Fibroblast of lung (primary cell): ENCODE measurements around the gene MUC2. TPM values are rescaled to one million over a fixed set of nuclear protein-coding genes. Genes with fewer than 3 reads are reported as not detected.

Experiments used
- DNase-seq, 2 donors: peaks; one replicate each; pipeline versions ENCODE4 v3.0.0 to v3.0.0-alpha.2; 2010; ENCODE audit warnings: low read depth in 2 of 2
- H2AFZ ChIP-seq: 2 replicates; pipeline ENCODE4 v1.5.1; 2012; ENCODE audit warnings: low read length, control low read depth, inconsistent platforms
- H3K27ac ChIP-seq: 2 replicates; pipeline ENCODE4 v1.5.1; 2011; ENCODE audit warnings: low read length, control low read depth; ENCODE audit not compliant: insufficient read depth
- H3K27me3 ChIP-seq: 2 replicates; pipeline ENCODE4 v1.5.1; 2011; ENCODE audit warnings: mild to moderate bottlenecking, low read length; ENCODE audit not compliant: control insufficient read depth, insufficient read depth
- H3K36me3 ChIP-seq: 2 replicates; pipeline ENCODE4 v1.5.1; 2011; ENCODE audit warnings: low read length; ENCODE audit not compliant: control insufficient read depth, insufficient read depth
- H3K4me1 ChIP-seq: 2 replicates; pipeline ENCODE4 v1.5.1; 2011; ENCODE audit warnings: low read length; ENCODE audit not compliant: control insufficient read depth, insufficient read depth; ENCODE audit errors: extremely low read depth
- H3K4me2 ChIP-seq: 2 replicates; pipeline ENCODE4 v1.5.1; 2011; ENCODE audit warnings: low read length, control low read depth; ENCODE audit not compliant: insufficient read depth; ENCODE audit errors: extremely low read depth
- H3K4me3 ChIP-seq, 4 experiments: fragments of 200-600 bp in 1 of 4; sonication (generic) in 1 of 4; replicated peaks in 1 of 4; 2 replicates each; pipeline ENCODE4 v1.5.1; 2011 to 2016; ENCODE audit warnings: low read length in 4 of 4, low read depth in 3 of 4, mild to moderate bottlenecking in 3 of 4, control low read depth in 2 of 4, inconsistent platforms in 1 of 4, mixed read lengths in 1 of 4; ENCODE audit not compliant: insufficient read depth in 1 of 4; ENCODE audit errors: control extremely low read depth in 1 of 4
- H3K79me2 ChIP-seq: 2 replicates; pipeline ENCODE4 v1.5.1; 2012; ENCODE audit warnings: mild to moderate bottlenecking, low read length, inconsistent platforms; ENCODE audit not compliant: control insufficient read depth, insufficient read depth
- H3K9ac ChIP-seq: 2 replicates; pipeline ENCODE4 v1.5.1; 2011; ENCODE audit warnings: mild to moderate bottlenecking, low read length, control low read depth; ENCODE audit not compliant: insufficient read depth
- H3K9me3 ChIP-seq: 2 replicates; pipeline ENCODE4 v1.5.1; 2012; ENCODE audit warnings: low read depth, low read length; ENCODE audit not compliant: control insufficient read depth, insufficient read depth
- H4K20me1 ChIP-seq: 2 replicates; pipeline ENCODE4 v1.5.1; 2011; ENCODE audit warnings: low read length; ENCODE audit not compliant: control insufficient read depth, insufficient read depth; ENCODE audit errors: extremely low read depth
- EZH2 ChIP-seq: IDR thresholded peaks from 2 replicates; pipeline ENCODE4 v1.5.1; 2012; ENCODE audit warnings: low read length, control low read depth, mild to moderate bottlenecking; ENCODE audit errors: missing control alignments
- polyA plus RNA-seq, 2 donors: library from polyadenylated mRNA; depleted of rRNA in 1 of 2; stranded (reverse) in 1 of 2; unstranded in 1 of 2; fragments of >200 nt; gene quantifications; 2 replicates each; pipeline ENCODE4 v1.2.1, GENCODE V29; 2011 to 2012; ENCODE audit warnings: missing spikeins in 1 of 2
- total RNA-seq: library from RNA; depleted of rRNA; stranded (reverse); fragments of >200 nt; gene quantifications from 2 replicates; pipeline ENCODE4 v1.2.1, GENCODE V29; 2014
- TF ChIP-seq, protein P1 (sequence below), 2 donors: IDR thresholded peaks in 1 of 2; conservative IDR thresholded peaks in 1 of 2; 1 replicate in 1 of 2; 2 replicates in 1 of 2; pipeline ENCODE4 v1.5.1; 2011 to 2012; ENCODE audit warnings: low read length in 2 of 2, control low read depth in 1 of 2, inconsistent platforms in 1 of 2, low read depth in 1 of 2, mild to moderate bottlenecking in 1 of 2

MUC2 gene
- total and polyA plus RNA-seq, 2 donors (not counting 1 experiment from before 2014, with no cell fraction given), result not detected

DNA sequence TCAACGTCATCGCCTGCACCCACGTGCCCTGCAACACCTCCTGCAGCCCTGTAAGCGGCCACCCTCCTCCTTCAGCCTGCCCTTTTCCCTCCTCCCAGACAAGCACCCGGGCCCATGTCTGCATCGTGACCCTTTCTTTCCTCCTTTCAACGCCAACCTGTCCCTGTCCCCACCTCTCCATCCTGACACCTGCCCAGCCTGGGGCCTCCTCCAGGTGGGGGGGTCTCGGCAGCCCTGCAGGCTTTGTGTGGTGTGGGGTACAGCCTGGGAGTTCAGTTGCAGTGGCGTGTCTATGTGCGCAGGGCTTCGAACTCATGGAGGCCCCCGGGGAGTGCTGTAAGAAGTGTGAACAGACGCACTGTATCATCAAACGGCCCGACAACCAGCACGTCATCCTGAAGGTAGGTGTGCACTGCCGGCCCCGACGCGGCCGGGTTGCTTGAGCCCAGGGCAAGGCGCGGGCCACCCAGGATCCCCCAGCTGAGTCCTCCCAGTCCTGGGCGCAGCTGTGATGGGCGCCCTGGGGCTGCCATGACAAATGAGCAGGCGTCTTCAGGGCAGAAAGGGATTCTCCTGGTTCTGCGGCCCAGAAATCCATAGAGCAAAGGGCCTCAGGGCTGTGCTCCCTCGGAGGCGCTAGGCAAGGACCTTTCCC, 33.7 kb downstream of the MUC2 start:
- H3K79me2 ChIP-seq, result no peaks in the 10 kb centered on the region
- TF ChIP-seq, protein P1, sequence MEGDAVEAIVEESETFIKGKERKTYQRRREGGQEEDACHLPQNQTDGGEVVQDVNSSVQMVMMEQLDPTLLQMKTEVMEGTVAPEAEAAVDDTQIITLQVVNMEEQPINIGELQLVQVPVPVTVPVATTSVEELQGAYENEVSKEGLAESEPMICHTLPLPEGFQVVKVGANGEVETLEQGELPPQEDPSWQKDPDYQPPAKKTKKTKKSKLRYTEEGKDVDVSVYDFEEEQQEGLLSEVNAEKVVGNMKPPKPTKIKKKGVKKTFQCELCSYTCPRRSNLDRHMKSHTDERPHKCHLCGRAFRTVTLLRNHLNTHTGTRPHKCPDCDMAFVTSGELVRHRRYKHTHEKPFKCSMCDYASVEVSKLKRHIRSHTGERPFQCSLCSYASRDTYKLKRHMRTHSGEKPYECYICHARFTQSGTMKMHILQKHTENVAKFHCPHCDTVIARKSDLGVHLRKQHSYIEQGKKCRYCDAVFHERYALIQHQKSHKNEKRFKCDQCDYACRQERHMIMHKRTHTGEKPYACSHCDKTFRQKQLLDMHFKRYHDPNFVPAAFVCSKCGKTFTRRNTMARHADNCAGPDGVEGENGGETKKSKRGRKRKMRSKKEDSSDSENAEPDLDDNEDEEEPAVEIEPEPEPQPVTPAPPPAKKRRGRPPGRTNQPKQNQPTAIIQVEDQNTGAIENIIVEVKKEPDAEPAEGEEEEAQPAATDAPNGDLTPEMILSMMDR (conservative IDR thresholded peaks at IDR 0.05 in 1 of 2, IDR thresholded peaks at IDR 0.05 in 1 of 2; ENCODE audit: low read depth in 1 of 2, low read length in 2 of 2), result no peak
- TF ChIP-seq EZH2, result no peak

DNA sequence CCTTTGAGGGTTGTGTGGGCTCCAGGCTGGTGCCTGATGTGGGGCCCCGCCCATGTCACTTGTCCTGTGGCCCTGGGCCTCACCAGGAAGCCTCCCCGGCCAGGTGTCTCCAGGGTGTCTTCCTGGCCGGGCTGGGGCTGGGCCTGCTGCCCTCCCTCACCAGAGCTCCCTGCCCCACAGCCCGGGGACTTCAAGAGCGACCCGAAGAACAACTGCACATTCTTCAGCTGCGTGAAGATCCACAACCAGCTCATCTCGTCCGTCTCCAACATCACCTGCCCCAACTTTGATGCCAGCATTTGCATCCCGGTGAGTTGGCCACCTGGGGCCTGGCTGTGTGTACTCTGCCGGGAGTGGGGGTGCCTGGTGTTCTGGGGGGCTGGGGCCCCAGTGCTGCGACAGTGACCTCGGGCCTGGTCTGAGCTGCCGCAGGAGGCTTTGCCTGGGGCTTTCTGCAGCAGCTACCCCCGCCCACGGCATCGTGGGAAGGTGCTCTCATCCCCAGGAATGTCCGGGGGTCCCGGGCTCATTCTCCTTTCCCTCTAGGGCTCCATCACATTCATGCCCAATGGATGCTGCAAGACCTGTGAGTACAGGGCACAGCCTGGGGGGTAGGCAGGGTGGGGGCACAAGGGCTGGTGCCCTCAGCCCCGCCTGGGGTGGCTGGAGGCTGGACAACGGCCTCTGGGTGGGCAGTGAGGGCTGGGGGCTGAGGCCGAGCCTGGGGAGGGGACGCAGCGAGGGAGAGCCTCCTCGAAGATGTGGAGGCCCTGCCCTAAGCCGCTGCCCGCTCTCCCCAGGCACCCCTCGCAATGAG, 34.6 kb downstream of the MUC2 start:
- H3K79me2 ChIP-seq, result no peaks in the 10 kb centered on the region
- no peak overlapping the region for H2AFZ ChIP-seq
- no peaks in the 10 kb centered on the region for H3K4me1 ChIP-seq
- H3K27ac ChIP-seq, result no peak overlapping the region
- no peak overlapping the region for H3K4me2 ChIP-seq
- H4K20me1 ChIP-seq, result no peaks in the 10 kb centered on the region
- H3K36me3 ChIP-seq, result no peaks in the 10 kb centered on the region
- DNase-seq, result no peak
- TF ChIP-seq, protein P1 (conservative IDR thresholded peaks at IDR 0.05 in 1 of 2, IDR thresholded peaks at IDR 0.05 in 1 of 2; ENCODE audit: low read depth in 1 of 2, low read length in 2 of 2), result no peak
- no peak for TF ChIP-seq EZH2
- H3K27me3 ChIP-seq, result no peaks in the 10 kb centered on the region
- no peak overlapping the region for H3K9ac ChIP-seq
- no peaks in the 10 kb centered on the region for H3K9me3 ChIP-seq
- H3K4me3 ChIP-seq, result no peak overlapping the region

More for the DNA sequence above, 33.7 kb downstream of the MUC2 start:
- no peak overlapping the region for H3K4me2 ChIP-seq
- no peak for DNase-seq
- no peaks in the 10 kb centered on the region for H3K27me3 ChIP-seq
- H3K4me1 ChIP-seq, result no peaks in the 10 kb centered on the region
- no peaks in the 10 kb centered on the region for H3K36me3 ChIP-seq
- no peak overlapping the region for H3K27ac ChIP-seq
- no peaks in the 10 kb centered on the region for H4K20me1 ChIP-seq
- no peaks in the 10 kb centered on the region for H3K9me3 ChIP-seq
- no peak overlapping the region for H2AFZ ChIP-seq
- H3K4me3 ChIP-seq, result no peak overlapping the region
- no peak overlapping the region for H3K9ac ChIP-seq

DNA sequence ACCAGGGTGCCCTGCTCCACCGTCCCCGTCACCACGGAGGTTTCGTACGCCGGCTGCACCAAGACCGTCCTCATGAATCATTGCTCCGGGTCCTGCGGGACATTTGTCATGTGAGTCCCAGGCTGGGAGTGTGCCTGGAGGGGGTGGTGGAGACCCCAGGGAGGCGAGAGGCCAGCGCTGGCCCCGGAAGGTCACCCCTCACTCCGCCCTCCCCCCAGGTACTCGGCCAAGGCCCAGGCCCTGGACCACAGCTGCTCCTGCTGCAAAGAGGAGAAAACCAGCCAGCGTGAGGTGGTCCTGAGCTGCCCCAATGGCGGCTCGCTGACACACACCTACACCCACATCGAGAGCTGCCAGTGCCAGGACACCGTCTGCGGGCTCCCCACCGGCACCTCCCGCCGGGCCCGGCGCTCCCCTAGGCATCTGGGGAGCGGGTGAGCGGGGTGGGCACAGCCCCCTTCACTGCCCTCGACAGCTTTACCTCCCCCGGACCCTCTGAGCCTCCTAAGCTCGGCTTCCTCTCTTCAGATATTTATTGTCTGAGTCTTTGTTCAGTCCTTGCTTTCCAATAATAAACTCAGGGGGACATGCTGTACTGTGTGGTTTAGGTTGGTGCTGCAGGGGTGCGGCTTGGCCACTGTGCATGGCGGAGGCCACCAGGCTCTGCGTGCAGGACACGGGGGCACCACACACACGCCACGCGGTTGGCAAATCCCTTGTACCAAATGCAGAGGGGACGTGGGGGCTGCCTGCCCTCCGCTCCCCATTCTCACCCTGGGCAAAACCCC, 35.4 kb downstream of the MUC2 start:
- TF ChIP-seq EZH2, result no peak
- TF ChIP-seq, protein P1 (conservative IDR thresholded peaks at IDR 0.05 in 1 of 2, IDR thresholded peaks at IDR 0.05 in 1 of 2; ENCODE audit: low read depth in 1 of 2, low read length in 2 of 2), result no peak
- no peak overlapping the region for H3K27ac ChIP-seq
- no peak overlapping the region for H2AFZ ChIP-seq
- no peak overlapping the region for H3K9ac ChIP-seq
- no peaks in the 10 kb centered on the region for H3K79me2 ChIP-seq
- no peak overlapping the region for H3K4me2 ChIP-seq
- H3K9me3 ChIP-seq, result no peaks in the 10 kb centered on the region
- no peak overlapping the region for H3K4me3 ChIP-seq
- no peaks in the 10 kb centered on the region for H4K20me1 ChIP-seq
- DNase-seq, result no peak
- no peaks in the 10 kb centered on the region for H3K4me1 ChIP-seq
- no peaks in the 10 kb centered on the region for H3K27me3 ChIP-seq
- no peaks in the 10 kb centered on the region for H3K36me3 ChIP-seq
